IPS DF 6.9 (cell line): ENCODE data around the gene LANCL3.
"Not testable (repeated sequence)": the region's sequence is repeated elsewhere in the genome, so short reads cannot be mapped to it uniquely, and the experiment has no call there.

Experiments used
- DNase-seq: peaks from one replicate; pipeline ENCODE4 v3.0.0-alpha.2; 2013; ENCODE audit warnings: low read depth, low spot score
- H3K27ac ChIP-seq: one replicate; pipeline ENCODE4 v1.5.1; 2013; ENCODE audit warnings: low read length, control low read depth
- H3K27me3 ChIP-seq: 2 replicates; pipeline ENCODE4 v1.6.1; 2013; ENCODE audit warnings: mild to moderate bottlenecking, low read length; ENCODE audit not compliant: control insufficient read depth, insufficient read depth
- H3K36me3 ChIP-seq: 2 replicates; pipeline ENCODE4 v1.6.1; 2013; ENCODE audit warnings: low read length; ENCODE audit not compliant: control insufficient read depth, insufficient read depth
- H3K4me1 ChIP-seq: 2 replicates; pipeline ENCODE4 v1.6.1; 2013; ENCODE audit warnings: low read length; ENCODE audit not compliant: control insufficient read depth, insufficient read depth
- H3K4me3 ChIP-seq: 2 replicates; pipeline ENCODE4 v1.5.1; 2013; ENCODE audit warnings: mild to moderate bottlenecking, low read length
- H3K9me3 ChIP-seq: 2 replicates; pipeline ENCODE4 v1.6.1; 2013; ENCODE audit warnings: low read length, inconsistent platforms; ENCODE audit not compliant: control insufficient read depth, insufficient read depth
- WGBS: extraction: QIAGEN DNeasy Blood & Tissue Kit; methylation state at CpG from one replicate; pipeline ENCODE4 v1.1.7; 2013; ENCODE audit warnings: mixed read lengths, missing lambda C conversion rate; ENCODE audit not compliant: insufficient read length, insufficient coverage; 5-methylcytosine and 5-hydroxymethylcytosine counted together

LANCL3 gene

GRCh38 chrX:37571426-37572107 is at the start of gene LANCL3:
Gene LANCL3, plus strand, starts transcription at chrX:37571661. Its CDS starts 210 bp downstream, at chrX:37571871.
- not testable (repeated sequence) for H3K27me3 ChIP-seq, DNase-seq, H3K9me3 ChIP-seq, H3K36me3 ChIP-seq, H3K27ac ChIP-seq, H3K4me1 ChIP-seq
- H3K4me3 ChIP-seq = peak within 1 kb of the TSS; percentile 25; the same call in 1 of the 2 replicates
- WGBS = no CpG with 5 or more reads among the region's 68 CpGs

GRCh38 chrX:37523673-37524072 is 47.8 kb upstream of the LANCL3 start:
- H3K27me3 ChIP-seq, H3K9me3 ChIP-seq, H3K27ac ChIP-seq, DNase-seq, H3K36me3 ChIP-seq, H3K4me3 ChIP-seq, H3K4me1 ChIP-seq: not testable (repeated sequence)
- no CpG with 5 or more reads among the region's 3 CpGs for WGBS

- Histone ChIP-seq H3K9me3 (no peaks in the 10 kb centered on the region), H3K27ac (no peak overlapping the region), H3K4me1 (no peaks in the 10 kb centered on the region), H3K36me3 (no peaks in the 10 kb centered on the region), H3K4me3 (no peak overlapping the region), H3K27me3 (no peaks in the 10 kb centered on the region)
- DNase-seq = no peak
- no CpG with 5 or more reads among the region's 11 CpGs for WGBS
Measured at GRCh38 chrX:37541991-37542390, 29.5 kb upstream of the LANCL3 start.

- H3K4me3 ChIP-seq = no peak overlapping the region
- WGBS = no CpG with 5 or more reads among the region's 15 CpGs
- H3K27ac ChIP-seq = no peak overlapping the region
- H3K9me3 ChIP-seq = no peaks in the 10 kb centered on the region
- no peaks in the 10 kb centered on the region for H3K27me3 ChIP-seq
- H3K36me3 ChIP-seq = no peaks in the 10 kb centered on the region
- DNase-seq = no peak
- no peaks in the 10 kb centered on the region for H3K4me1 ChIP-seq
Measured at GRCh38 chrX:37542791-37543190, 28.7 kb upstream of the LANCL3 start.

GRCh38 chrX:37543324-37543723 is 28.1 kb upstream of the LANCL3 start:
- H3K4me3 ChIP-seq = no peak overlapping the region
- H3K4me1 ChIP-seq = no peaks in the 10 kb centered on the region
- H3K36me3 ChIP-seq = no peaks in the 10 kb centered on the region
- no peak for DNase-seq
- no peaks in the 10 kb centered on the region for H3K27me3 ChIP-seq
- whole genome bisulfite sequencing = no CpG with 5 or more reads among the region's 23 CpGs
- no peaks in the 10 kb centered on the region for H3K9me3 ChIP-seq
- H3K27ac ChIP-seq = no peak overlapping the region

- DNase-seq, H3K36me3 ChIP-seq, H3K4me3 ChIP-seq, H3K9me3 ChIP-seq, H3K27ac ChIP-seq, H3K4me1 ChIP-seq, H3K27me3 ChIP-seq: not testable (repeated sequence)
- WGBS = no CpG with 5 or more reads among the region's 1 CpG
Measured at GRCh38 chrX:37544531-37544930, 26.9 kb upstream of the LANCL3 start.

- no peaks in the 10 kb centered on the region for H3K36me3 ChIP-seq
- no peak overlapping the region for H3K4me3 ChIP-seq
- H3K27ac ChIP-seq = no peak overlapping the region
- H3K27me3 ChIP-seq = no peaks in the 10 kb centered on the region
- no peaks in the 10 kb centered on the region for H3K4me1 ChIP-seq
- WGBS = no CpG with 5 or more reads among the region's 25 CpGs
- no peak for DNase-seq
- H3K9me3 ChIP-seq = no peaks in the 10 kb centered on the region
Measured at GRCh38 chrX:37545066-37545465, 26.4 kb upstream of the LANCL3 start.

- not testable (repeated sequence) for H3K4me1 ChIP-seq, DNase-seq, H3K36me3 ChIP-seq, H3K27me3 ChIP-seq, H3K4me3 ChIP-seq, H3K9me3 ChIP-seq, H3K27ac ChIP-seq
Measured at GRCh38 chrX:37549619-37550018, 21.8 kb upstream of the LANCL3 start.

- no peaks in the 10 kb centered on the region for H3K9me3 ChIP-seq
- WGBS = no CpG with 5 or more reads among the region's 6 CpGs
- no peak for DNase-seq
- no peak overlapping the region for H3K4me3 ChIP-seq
- H3K36me3 ChIP-seq = no peaks in the 10 kb centered on the region
- no peaks in the 10 kb centered on the region for H3K4me1 ChIP-seq
- H3K27me3 ChIP-seq = no peaks in the 10 kb centered on the region
- H3K27ac ChIP-seq = no peak overlapping the region
Measured at GRCh38 chrX:37553476-37553875, 18.0 kb upstream of the LANCL3 start.

- H3K27me3 ChIP-seq, H3K36me3 ChIP-seq, H3K4me3 ChIP-seq, H3K9me3 ChIP-seq, H3K27ac ChIP-seq, DNase-seq, H3K4me1 ChIP-seq: not testable (repeated sequence)
- WGBS = no CpG with 5 or more reads among the region's 2 CpGs
Measured at GRCh38 chrX:37565254-37565653, 6.2 kb upstream of the LANCL3 start.

GRCh38 chrX:37570349-37570748 is 1.1 kb upstream of the LANCL3 start:
- H3K4me1 ChIP-seq, H3K4me3 ChIP-seq: not testable (repeated sequence)
- WGBS = no CpG with 5 or more reads among the region's 1 CpG

More at GRCh38 chrX:37570349-37570748, 1.1 kb upstream of the LANCL3 start:
- not testable (repeated sequence) for H3K27me3 ChIP-seq, H3K36me3 ChIP-seq, H3K9me3 ChIP-seq, DNase-seq, H3K27ac ChIP-seq
